ENCODE results near the gene LGR6.

- TF ChIP-seq CTCF (IDR thresholded peaks at IDR 0.05; ENCODE audit: low read depth, low read length) (no peak), POLR2A (IDR thresholded peaks at IDR 0.05; ENCODE audit: extremely low read depth, insufficient read length) (no peak), MAX (IDR thresholded peaks at IDR 0.05; ENCODE audit: low read depth, low read length) (no peak), MYC (IDR thresholded peaks at IDR 0.05; ENCODE audit: low read depth, low read length) (no peak)
Observed at GRCh38 chr1:202202500-202203168, 9.0 kb downstream of the LGR6 start.

Measured in NB4 (cell line).